IPS-18c (cell line): Measurements from ENCODE around the gene DBR1.
"Not testable (repeated sequence)": the region's sequence is repeated elsewhere in the genome, so short reads cannot be mapped to it uniquely, and the experiment has no call there.

Source experiments
- H3K4me3 ChIP-seq: 2 replicates; pipeline ENCODE4 v1.7.0; 2013; ENCODE audit warnings: low read depth, mild to moderate bottlenecking, low read length, moderate library complexity; ENCODE audit not compliant: insufficient read depth
- H3K9me3 ChIP-seq: one replicate; pipeline ENCODE4 v1.6.1; 2013; ENCODE audit warnings: mild to moderate bottlenecking, low read length, moderate library complexity; ENCODE audit not compliant: control insufficient read depth, insufficient read depth

The DBR1 gene

DNA sequence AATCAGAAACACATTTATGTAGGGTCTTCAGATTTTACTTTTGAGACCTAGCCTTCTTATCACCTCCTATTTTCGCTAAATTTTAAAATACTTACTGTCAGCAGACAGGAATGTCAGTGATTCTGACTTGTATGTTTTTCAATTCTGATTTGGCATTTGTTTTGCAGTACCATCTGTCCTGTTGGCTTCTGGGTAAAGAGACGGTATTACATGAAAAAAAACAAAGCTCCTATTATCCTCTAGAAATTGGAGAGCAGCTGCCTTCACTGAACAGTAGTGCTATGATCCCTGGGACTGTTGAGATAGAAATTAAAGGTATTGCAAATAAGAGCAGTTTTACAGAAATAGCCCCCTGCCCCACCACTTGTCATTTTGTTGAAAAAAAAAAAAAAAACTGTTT is 20.8 kb upstream of the DBR1 start:
- H3K9me3 ChIP-seq: no peaks in the 10 kb centered on the region
- no peak overlapping the region for H3K4me3 ChIP-seq

DNA sequence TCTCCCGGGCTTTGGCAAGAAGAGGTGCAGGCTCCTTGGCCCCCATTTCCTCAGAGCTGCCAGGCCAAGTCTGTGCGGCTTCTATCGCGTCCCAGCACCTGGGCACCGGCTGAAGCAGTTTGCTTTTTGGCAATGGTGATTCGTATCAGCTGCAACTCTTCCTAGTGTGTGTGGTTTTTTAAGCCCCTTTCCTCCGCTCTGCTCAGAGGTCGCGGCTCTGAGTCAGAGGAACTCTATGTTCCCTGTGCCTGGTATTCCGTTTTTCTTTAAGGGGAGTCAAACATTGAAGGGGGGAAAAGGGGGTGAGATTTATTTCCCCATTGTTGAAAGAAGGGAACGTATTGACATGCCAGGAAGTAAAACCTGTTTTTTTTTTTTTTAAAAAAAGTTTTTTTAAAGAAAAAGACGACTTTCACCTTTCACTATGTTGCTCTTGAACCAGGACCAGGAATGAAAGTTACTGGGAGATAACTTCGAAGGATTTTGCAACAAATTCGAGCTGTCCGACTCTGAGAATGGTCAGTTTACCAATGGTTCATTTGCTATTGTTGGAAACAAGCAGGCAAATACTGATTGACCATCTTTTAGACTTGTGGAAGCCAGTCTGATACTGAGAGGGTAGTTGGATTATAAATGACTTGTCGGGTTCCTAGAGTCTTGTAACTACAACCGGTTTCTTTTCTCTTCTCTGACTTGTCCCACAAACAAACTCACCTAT is 13.5 kb upstream of the DBR1 start:
- H3K4me3 ChIP-seq: peak overlapping the region; percentile 76
- H3K9me3 ChIP-seq: no peaks in the 10 kb centered on the region

DNA sequence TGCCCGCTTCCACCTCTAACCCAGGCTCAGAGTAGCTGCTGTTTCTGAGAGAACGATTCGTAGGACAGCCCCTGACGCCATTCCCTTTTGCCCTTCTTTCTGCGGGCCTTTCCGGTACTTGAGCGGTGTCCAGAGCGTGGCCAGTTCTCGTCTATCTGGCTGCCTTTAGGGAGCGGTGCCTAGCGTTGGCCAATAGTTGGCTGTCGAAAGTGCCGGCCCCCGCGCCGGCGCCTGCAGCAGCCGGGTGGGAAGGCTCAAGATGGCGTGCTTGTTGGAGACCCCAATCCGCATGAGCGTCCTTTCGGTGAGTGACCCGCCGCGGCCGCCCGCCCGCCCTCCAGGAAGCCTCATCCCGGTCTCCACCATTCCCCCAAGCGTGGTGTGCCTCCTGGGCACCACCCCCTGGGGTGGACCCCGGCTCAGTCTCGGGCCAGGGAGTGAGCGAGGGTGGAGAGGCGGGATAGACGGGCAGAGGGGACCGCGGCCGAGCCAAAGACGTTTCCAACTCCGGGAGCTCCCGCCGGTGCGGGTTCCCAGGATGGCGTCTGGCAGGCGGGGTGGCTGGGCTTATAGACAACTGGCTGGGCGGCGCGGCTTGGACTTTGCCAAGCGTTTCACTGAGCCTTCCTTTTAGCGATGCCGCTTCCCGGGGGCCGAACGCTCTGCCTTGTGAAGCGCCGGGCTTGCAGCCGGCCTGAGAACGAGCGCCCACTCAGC is 12.7 kb upstream of the DBR1 start, which contains the start of gene ARMC8:
Gene ARMC8, plus strand, starts transcription at position 6 of the 717 bp plus-strand sequence. Its CDS starts 254 bp downstream, at position 260.
- no peaks in the 10 kb centered on the region for H3K9me3 ChIP-seq
- H3K4me3 ChIP-seq: peak within 1 kb of the TSS; percentile 76

DNA sequence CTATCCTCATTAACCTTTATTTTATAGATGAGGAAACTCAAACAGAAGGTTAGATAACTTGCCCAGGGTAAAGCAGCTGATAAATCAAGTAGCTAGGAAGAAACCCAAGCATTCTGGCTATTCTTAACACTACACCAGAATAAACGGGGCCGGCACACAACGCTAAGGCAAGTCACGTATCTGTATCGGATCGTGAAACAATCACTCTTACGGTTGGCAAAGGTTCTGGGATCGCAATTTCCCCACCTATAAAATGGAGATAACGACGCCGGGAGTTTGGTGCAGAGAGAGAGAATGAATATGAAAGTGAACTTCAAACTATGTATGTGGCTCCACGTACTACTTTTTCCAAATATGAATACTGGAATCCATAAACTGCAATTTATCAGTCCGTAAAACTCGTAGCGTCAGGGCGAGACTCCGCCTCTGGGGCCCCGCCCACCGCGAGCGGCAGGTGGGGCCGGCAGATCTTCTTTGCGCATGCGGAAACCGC is 12.1 kb upstream of the DBR1 start:
- Histone ChIP-seq H3K9me3 (no peaks in the 10 kb centered on the region), H3K4me3 (peak overlapping the region; percentile 76)

DNA sequence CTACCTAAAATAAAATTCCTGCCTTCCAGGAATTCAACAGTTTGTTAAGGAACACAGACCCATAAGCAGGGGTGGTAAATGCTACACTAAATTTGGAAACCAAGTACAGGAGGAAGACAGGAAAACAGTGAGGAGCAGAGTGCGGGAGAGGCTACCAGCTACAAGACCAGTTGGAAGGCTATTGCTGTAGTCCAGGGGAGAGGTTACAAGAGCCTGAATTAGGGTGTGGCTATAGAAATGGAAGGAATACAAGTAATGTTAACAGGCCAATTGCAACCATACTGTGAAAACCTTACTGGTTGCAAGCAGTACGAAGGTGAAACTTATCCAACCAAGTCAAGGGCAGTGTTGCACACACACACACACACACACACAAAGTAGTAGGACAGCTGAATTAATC is 11.5 kb upstream of the DBR1 start:
- no peaks in the 10 kb centered on the region for H3K9me3 ChIP-seq
- peak overlapping the region; percentile 76; the same call in 1 of the 2 replicates for H3K4me3 ChIP-seq

DNA sequence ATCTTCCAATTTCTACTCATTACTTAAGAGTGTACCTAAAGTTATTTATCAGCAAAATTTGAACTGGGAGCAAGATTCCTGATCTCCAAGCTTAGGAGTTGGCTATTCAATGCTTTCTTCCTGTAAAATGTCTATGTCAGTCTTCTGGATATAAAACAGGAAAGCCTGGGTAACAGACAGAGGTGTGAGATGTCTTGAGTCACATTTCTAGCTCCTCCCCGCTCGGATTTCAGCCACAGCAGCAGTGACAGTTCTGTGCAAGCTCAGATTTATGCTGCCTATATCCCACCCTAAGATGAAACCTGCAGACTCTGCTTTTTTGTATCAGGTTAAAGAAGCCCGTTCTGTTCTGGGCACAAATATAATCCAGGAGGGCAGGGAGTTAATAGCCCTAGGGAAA is 10.3 kb upstream of the DBR1 start:
- no peaks in the 10 kb centered on the region for H3K9me3 ChIP-seq
- no peak overlapping the region for H3K4me3 ChIP-seq

DNA sequence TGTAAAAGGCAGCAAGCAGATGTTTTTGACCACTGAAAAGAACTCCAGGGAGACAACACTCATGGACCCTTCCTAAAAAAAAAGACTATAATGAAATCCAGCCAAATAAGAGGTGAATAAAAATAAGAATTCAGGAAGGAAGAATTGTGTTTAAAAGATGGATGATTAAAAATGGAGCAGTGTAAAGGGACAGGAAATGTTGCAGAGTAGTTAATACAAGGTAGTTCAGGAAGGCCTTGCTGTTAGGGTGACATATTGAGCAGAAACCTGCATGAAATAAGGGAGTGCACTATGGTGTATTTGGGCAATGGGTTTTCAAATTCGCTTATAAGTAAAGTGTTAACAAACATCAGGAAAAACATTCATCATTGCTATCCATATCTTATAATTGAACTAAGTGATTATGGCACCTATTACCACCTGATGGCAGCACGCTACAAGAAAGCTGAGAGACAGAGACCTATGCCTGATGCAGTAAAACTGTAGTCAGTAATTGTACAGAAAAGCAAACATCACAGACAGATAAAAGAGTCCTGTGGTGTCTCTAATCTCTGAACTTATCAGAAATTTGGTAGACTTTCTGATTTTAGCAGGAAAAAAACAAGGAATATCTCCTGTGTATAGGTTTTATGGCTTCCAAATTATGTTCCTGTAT is 5.8 kb upstream of the DBR1 start:
- H3K9me3 ChIP-seq: no peaks in the 10 kb centered on the region

DNA sequence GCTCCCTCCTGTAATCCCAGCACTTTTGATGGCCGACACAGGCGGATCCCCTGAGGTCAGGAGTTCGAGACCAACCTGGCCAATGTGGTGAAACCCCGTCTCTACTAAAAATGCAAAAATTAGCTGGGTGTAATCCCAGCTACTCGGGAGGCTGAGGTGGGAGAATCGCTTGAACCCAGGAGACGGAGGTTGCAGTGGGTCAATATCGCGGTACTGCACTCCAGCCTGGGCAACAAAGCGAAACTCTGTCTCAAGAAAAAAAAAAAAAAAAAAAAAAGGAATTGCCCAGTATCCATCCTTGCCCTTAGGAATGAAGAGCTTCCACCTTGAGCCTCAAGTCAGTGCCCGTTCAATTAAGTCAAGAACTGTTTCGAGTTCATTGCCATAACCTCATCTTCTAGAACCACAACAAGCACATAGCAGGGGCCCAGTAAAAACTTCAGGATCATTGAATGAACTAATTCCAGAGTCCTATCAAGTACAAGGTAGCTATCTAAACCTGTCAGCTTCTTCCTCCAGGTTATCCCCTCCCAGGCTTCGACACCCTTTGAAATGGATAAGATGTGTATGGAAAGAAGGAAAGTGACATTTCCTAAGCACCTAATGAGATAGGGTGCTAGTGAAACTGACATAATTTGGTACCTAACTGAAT is 826 bp downstream of the DBR1 start:
- no peaks in the 10 kb centered on the region for H3K9me3 ChIP-seq
- H3K4me3 ChIP-seq: peak overlapping the region; percentile 80

More for the DNA sequence above, 5.8 kb upstream of the DBR1 start:
- H3K4me3 ChIP-seq: no peak overlapping the region

DNA sequence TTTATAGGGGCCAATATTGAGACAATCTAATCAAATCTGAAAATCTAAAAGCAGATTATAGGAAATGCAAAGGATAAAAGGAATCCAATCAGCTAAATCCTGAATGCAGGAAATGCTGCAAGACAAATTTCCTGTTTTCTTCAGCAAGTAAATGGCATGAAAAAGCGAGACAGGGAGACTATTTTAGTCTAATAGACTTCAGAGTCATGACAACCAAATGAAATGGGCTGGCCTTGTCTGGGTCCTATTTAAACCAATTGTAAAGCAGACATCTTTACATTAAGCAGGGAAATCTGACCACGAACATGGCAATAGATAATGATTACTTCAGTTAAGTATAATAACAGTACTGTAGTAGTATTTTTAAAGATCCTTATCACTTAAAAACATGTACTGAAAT is 2.1 kb downstream of the DBR1 start:
- Histone ChIP-seq H3K4me3 (no peak overlapping the region), H3K9me3 (no peaks in the 10 kb centered on the region)

DNA sequence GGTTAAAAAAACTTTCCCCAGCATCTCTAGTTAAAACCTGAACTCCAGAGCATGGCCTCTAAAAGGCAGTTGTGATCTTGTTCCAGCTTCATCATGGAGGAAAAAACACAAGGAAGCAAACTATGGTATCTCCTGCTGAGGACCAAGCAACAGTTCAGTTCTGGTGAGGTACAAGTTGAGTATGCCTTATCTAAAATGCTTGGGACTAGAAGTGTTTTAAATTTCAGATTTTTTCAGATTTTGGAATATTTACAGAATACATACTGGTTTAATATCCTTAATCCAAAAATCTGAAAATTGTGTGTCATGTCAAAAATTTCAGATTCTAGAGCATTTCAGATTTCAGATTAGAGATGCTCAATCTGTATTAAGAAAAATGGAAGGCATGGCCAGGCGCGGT is 9.7 kb downstream of the DBR1 start:
- Histone ChIP-seq H3K4me3 (no peak overlapping the region), H3K9me3 (no peaks in the 10 kb centered on the region)

DNA sequence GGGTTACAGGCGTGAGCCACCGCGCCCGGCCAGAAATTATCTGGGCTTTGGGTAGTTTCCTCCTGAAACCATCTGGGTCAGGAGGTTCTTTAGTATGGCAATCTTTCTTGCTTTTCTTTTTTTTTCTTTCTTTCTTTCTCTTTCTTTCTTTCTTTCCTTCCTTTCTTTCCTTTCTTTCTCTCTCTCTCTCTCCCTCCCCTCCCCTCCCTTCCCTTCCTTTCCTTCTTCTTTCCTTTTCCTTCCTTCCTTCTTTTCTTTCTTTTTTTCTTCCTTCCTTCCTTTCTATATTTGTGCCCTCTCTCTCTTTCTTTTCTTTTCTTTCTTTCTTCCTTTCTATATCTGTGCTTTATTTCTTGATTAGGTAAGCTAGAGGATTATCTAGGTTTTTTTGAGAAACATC is 17.0 kb downstream of the DBR1 start:
- Histone ChIP-seq H3K4me3 (no peak overlapping the region), H3K9me3 (no peaks in the 10 kb centered on the region)

DNA sequence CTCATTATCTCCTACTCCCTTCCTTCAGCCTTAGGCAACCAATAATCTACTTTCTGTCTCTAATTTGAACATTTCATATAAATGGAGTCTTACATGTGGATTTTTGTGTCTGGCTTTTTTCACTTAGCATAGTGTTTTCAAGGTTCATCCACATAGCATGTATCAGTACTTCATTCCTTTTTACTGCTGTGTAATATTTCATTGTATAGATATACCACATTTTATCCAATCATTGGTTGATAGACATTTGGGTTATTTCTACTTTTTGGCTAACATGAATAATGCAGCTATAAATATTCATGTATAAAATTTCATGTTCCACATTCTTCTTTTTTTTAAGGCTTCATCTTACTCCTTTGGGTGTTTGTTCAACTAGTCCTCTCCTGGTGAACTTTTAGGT is 20.2 kb downstream of the DBR1 start:
- Histone ChIP-seq H3K9me3 (no peaks in the 10 kb centered on the region), H3K4me3 (no peak overlapping the region)

DNA sequence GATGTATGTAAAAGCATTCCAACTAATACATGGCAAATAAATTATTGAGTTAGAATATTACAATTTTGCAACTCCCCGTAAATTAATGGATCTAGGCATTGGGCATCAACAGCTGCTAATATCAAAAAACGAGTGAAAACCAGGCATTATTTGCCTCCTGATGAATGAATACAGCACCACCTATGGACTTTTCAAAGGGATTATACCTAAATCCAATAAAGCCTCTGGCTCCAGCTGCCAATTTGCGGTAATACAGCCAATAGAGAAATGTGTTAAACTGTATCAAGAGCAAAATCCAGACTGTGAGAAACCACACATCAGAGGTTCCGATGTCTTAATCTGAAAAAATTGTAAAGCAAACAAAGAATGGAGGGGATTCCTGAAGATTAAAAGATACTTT is 26.2 kb downstream of the DBR1 start:
- no peak overlapping the region for H3K4me3 ChIP-seq

DNA sequence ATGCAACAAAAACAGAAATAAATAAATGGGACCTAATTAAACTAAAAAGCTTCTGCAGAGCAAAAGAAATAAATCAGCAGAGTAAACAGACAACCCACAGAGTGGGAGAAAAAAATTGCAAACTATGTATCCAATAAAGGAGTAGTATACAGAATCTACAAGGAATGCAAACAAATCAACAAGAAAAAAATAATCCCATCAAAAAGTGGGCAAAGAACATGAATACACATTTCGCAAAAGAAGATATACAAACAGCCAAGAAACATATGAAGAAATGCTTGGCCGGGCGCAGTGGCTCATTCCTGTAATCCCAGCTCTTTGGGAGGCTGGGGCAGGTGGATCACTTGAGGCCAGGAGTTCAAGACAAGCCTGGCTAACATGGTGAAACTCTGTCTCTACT is 32.5 kb downstream of the DBR1 start:
- not testable (repeated sequence) for H3K9me3 ChIP-seq, H3K4me3 ChIP-seq

More for the DNA sequence above, 26.2 kb downstream of the DBR1 start:
- H3K9me3 ChIP-seq: no peaks in the 10 kb centered on the region

DNA sequence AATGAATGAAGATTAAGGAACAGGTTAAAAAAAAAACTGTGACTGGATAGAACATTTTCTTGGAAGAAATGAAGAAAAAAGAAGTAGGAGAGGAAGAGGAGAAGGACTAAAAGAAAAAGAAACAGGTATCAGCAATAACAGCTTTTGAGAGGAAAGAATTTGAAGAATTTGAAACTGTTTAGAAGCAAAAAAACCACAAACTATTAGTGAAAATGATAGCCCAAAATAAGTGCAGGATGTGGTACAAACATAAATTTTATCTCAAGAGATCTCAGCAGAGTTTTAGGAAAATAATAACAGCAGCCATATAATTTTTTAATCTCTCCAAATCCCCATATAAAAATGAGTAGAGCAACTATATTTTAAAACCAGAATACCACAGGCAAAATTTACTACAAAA is 33.8 kb downstream of the DBR1 start:
- Histone ChIP-seq H3K9me3 (no peaks in the 10 kb centered on the region), H3K4me3 (no peak overlapping the region)

DNA sequence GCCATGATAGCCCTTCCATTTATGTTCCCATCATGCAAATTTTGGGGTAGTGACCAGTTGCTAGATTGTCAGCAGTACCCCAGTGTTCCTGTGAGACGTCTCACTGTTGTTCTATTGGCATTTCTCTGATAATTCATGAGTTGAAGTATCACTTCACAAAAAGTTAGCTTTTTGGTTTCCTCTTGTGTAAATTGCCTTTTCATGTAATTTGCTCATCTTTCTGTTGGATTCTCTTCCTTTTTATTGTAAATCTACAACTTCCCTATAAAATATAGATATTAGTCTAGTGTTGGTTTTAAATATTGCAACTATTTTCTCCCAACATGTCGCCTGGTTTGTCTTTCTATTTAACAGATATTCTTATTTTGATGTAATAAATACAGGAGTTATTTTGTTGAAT is 35.0 kb downstream of the DBR1 start:
- Histone ChIP-seq H3K9me3 (no peaks in the 10 kb centered on the region), H3K4me3 (no peak overlapping the region)

DNA sequence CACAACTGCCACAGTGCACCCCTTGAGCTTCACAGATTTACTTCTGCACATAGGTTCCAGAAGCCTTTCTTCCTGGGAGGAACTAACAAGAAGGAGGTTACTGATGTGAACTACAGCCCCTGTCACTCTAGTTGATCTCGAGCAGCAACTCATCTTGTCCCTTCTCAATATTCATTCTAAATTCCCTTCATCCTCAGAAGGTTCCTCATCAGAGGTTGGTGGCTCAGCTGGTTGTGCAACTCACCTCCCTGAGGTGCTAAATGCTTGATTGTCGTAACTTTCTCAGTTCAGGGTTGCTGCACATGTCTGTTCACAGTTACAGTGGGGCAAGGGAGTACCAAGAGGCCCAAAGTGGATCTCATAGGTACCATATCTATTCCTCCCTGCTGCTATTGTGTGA is 36.9 kb downstream of the DBR1 start:
- no peak overlapping the region for H3K4me3 ChIP-seq
- no peaks in the 10 kb centered on the region for H3K9me3 ChIP-seq
